AML-193 (cell line): Measurements from ENCODE around the gene SENP6.
A peak's percentile ranks its signal among the peaks of the same experiment; 100 is the strongest.
"Not testable (repeated sequence)": the region's sequence is repeated elsewhere in the genome, so short reads cannot be mapped to it uniquely, and the experiment has no call there.

Experiments
- DNase-seq, 2 experiments: peaks; one replicate each; lab custom pipeline; 2025; lab: John Stamatoyannopoulos, UW

SENP6 gene

DNA sequence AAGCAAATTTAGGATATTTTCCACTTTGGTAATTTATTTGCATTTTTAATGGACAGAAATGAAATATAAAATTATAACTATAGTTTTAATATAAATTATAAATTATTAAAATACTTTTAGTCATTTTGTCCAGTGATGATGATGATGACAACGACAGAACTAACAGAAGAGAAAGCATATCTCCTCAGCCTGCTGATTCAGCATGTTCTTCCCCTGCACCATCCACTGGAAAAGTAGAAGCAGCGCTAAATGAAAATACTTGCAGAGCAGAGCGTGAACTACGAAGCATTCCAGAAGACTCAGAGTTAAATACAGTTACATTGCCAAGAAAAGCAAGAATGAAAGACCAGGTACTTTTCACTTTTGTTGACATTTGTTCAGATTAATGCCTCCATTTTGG is 64.9 kb downstream of the SENP6 start:
- DNase-seq, result no peak

DNA sequence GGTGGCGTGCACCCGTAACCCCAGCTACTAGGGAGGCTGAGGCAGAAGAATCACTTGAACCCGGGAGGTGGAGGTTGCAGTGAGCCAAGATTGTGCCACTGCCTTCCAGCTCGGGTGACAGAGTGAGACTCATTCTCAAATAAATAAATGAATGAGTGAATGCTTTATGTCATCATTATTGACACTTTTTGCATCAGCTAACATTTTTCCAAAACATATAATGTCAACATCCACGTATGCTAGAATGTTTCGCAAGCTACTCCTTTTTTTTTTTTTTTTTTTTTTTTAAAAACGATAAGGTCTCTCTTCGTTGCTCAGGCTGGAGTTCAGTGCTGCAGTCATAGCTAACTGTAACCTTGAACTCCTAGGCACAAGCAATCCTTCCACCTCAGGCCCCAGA is 72.2 kb downstream of the SENP6 start:
- DNase-seq, result no peak

DNA sequence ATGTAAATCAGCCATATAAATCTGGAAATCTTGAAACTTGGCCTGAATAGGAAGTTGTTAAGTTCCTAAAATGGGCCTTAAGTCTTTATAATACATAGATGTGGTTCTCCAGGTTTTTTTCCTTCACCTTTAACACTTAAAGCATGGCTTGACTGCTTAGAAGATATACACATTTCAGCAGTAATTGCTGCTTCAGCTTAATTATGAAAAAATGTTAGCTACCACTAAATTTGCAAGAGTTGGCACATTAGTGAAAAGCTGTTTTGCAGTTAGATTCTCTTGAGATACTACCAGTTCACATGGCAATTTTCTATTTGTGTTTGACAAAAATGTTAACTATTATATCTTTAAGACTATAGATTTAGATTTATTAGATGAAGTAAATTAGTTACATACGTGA is 74.7 kb downstream of the SENP6 start:
- DNase-seq, result no peak

DNA sequence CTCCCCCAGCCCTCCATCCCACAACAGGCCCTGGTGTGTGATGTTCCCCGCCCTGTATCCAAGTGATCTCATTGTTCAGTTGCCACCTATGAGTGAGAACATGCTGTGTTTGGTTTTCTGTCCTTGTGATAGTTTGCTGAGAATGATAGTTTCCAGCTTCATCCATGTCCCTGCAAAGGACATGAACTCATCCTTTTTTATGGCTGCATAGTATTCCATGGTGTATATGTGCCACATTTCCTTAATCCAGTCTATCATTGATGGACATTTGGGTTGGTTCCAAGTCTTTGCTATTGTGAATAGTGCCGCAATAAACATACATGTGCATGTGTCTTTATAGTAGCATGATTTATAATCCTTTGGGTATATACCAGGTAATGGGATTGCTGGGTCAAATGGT is 80.9 kb downstream of the SENP6 start:
- not testable (repeated sequence) for DNase-seq

DNA sequence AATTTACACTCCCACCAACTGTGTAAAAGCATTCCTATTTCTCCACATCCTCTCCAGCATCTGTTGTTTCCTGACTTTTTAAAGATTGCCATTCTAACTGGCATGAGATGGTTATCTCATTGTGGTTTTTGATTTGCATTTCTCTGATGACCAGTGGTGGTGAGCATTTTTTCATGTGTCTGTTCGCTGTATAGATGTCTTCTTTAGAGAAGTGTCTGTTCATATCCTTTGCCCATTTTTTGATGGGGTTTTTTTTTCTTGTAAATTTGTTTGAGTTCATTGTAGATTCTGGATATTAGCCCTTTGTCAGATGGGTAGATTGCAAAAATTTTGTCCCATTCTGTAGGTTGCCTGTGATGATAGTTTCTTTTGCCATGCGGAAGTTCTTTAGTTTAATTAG is 81.3 kb downstream of the SENP6 start:
- DNase-seq, result not testable (repeated sequence)

DNA sequence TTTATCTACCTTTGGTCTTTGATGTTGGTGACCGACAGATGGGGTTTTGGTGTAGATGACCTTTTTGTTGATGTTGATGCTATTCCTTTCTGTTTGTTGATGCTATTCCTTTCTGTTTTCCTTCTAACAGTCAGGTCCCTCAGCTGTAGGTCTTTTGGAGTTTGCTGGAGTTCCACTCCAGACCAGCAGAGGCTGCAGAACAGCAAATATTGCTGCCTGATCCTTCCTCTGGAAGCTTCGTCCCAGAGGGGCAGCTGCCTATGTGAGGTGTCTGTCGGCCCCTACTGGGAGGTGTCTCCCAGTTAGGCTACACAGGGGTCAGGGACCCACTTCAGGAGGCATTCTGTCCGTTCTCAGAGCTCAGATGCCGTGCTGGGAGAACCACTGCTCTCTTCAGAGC is 85.9 kb downstream of the SENP6 start:
- not testable (repeated sequence) for DNase-seq

DNA sequence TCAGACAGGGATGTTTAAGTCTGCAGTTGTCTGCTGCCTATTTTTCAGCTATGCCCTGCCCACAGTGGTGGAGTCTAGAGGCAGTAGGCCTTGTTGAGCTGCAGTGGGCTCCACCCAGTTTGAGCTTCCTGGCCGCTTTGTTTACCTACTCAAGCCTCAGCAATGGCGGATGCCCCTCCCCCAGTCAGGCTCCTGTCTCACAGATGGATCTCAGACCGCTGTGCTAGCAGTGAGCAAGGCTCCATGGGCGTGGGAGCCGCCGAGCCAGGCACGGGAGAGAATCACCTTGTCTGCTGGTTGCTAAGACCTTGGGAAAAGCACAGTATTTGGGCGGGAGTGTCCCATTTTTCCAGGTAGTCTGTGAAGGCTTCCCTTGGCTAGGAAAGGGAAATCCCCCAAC is 86.3 kb downstream of the SENP6 start:
- DNase-seq, result not testable (repeated sequence)

DNA sequence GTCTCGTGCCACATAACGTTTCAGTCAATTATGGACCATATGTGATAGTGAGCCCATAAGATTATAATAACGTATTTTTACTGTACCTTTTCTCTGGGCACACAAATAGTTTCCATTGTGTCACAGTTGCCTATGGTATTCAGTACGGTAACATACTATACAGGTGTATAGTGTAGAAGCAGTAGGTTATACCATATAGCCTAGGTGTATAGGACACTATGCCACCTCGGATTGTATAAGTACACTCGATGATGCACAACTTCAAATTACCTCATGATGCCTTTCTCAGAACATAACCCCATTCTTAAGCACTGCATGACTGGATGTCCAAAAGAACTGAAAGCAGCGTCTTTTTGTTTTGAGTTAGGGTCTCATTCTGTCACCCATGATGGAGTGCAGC is 87.9 kb downstream of the SENP6 start:
- no peak for DNase-seq

DNA sequence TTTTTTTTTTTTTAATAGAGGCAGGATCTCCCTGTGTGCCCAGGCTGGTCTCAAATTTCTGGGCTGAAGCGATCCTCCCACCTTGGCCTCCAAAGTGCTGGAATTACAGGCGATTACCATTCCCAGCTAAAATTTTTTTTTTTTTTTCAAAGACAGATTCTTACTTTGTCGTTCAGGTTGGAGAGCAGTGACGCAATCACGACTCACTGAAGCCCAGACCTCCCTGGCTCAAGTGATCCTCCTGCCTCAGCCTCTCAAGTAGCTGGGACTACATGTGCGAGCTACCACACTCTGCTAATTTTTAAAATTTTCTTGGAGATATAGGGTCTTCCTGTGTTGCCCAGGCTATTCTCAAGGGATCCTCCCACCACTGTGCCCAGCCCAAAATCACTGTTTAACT is 89.3 kb downstream of the SENP6 start:
- no peak for DNase-seq

DNA sequence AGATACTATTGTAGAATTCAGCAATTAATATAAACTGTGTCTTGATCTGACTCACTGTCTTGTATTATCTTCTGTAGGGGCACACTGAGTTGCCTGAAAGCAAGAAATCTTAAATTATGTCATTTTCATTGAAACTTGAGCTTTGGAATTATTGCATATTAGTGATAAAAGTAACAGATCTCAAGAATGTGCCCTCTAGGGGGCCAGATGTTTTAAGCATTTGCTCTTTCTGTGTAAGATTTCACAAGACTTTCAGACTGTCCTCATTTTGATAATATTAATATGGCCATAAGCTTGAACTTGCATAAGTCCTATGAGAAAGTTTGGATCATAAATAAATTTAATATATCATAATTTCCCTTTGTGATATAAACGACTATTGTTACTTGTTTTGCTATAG is 91.9 kb downstream of the SENP6 start:
- DNase-seq, result peak; percentile 32 to 53

DNA sequence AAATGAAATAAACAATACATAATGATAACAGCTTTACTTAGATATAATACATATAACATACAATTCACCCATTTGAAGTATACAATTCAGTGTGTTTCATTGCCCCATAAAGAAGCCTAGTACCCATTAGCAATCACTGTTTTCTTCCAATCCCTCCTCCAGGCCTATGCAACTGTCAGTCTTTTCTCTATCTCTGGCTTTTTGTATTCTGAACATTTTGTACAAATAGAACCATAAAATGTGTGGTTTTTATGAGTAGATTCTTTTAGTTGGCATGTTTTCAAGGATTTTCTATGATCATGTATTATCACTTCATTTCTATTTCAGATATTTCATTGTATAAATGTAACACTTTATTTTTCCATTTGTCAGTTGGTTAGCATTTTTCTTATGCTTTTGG is 92.7 kb downstream of the SENP6 start:
- no peak for DNase-seq

DNA sequence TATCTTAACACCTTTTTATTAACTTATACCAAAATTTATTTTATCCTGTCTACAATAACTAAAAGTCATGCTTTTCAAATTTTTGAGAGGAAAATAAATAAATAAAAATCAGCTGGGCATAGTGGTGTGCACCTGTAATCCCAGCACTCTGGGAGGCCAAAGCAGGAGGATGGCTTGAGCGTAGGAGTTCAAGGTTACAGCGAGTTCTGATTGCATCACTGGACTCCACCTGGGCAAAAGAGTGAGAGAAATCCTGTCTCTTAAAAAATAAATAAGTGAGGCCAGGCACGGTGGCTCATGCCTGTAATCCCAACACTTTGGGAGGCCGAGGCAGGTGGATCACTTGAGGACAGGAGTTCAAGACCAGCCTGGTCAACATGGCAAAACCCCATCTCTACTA is 106.7 kb downstream of the SENP6 start:
- not testable (repeated sequence) for DNase-seq

DNA sequence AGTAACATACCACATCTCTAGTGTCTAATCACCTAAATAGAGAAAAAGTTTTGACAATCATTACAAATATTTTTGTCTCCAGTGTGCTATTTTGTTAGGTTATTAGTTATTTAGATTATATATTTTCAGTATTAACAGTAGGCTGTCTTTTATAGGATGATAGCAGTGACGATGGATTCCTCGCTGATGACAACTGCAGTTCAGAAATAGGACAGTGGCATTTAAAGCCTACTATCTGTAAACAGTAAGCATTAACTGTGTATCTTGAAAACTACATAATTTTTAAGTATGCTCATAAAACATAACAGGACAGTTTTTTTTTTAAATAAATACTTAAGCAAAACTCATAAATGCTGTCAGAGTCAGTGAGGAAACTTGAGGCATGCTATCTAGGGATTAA is 109.5 kb downstream of the SENP6 start:
- DNase-seq, result no peak

DNA sequence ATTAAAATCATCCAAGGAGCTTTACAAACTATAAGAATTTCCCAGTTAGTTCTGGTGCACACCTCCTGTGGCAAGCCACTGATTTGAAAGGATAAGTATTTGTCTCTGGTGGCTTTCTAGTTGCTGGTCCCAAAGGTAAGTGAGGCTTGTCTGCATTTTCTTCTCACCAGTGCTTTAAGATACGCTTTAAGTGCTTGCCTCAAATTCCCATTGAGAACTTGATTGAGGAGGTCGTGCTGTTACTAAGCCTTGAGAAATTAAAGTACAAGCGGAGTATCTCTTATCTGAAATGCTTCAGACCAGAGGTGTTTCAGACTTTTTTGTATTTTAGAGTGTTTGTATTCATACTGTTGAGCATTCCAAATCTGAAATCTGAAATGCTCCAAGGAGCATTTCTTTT is 117.5 kb downstream of the SENP6 start:
- no peak for DNase-seq

DNA sequence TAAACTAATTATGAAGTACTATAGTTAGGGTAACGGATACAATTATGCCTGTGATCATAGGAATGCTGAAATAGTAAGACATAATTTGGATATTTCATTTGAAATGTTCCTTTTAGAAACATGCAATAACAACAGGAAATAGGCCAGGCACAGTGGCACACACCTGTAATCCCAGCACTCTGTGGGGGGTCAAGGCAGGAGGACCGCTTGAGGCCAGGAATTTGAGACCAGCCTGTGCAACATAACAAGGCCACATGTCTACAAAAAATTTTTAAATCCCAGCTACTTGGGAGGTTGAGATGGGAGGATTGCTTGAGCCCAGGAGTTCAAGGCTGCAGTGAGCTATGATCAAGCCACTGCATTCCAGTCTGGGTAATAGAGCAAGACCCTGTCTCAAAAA is 121.7 kb downstream of the SENP6 start:
- no peak for DNase-seq

DNA sequence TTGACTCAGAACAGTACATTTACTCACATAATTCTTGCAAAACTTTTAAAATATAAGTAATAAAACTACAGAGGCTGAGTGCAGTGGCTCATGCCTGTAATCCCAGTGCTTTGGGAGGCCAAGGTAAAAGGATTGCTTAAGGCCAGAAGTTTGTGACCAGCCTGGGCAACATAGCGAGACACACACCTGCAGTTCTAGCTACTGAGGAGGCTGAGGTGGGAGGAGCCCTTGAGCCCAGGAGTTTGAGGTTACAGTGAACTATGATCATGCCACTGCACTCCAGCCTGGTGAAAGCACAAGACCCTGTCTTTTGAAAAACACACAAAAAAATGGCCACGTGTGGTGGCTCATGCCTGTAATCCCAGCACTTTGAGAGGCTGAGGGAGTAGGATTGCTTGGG is 125.5 kb downstream of the SENP6 start:
- no peak for DNase-seq

DNA sequence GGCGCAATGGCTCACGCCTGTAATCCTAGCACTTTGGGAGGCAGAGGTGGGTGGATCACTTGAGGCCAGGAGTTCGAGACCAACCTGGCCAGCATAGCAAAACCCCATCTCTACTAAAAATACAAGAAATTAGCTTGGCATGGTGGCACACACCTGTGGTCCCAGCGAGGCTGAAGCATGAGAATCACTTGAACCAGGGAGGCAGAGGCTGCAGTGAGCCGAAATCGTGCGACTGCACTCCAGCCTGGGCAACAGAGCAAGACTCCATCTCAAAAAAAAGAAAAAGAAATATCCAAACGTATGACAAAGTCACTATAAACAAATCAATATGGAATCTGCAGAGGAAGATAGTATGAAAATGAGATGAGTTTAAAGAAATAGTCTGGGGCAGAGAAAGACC is 129.3 kb downstream of the SENP6 start:
- DNase-seq, result not testable (repeated sequence)

DNA sequence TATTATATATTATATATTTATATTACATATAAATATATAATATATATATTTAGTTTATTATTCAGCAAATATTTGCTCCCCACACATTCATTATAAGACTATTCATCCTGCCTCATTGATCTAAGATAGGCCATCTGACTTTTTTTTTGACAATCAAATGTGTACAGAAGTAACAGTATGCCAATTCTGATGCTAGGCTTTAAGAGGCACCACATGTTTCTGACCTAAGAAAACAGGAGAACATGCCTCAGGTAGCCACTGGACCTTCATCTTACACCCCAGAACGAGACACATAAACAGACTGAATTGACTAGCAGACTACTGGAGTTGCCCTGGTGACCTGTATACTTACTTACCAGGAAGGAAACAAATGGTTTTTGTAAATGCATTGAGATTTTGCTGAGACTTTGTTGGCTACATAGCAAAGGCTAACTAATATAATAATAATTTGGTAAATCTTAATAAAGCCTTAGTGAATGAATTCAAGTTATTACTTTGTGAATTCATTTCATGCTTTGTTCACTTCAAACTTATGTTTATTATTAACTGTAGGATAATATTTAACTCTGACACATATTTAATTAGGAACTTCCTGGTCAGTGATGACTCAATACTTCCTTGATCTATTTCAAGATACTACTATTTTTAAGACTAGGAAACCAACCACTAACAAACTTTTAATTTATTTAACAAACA is 134.0 kb downstream of the SENP6 start:
- peak; percentile 69 to 73 for DNase-seq

DNA sequence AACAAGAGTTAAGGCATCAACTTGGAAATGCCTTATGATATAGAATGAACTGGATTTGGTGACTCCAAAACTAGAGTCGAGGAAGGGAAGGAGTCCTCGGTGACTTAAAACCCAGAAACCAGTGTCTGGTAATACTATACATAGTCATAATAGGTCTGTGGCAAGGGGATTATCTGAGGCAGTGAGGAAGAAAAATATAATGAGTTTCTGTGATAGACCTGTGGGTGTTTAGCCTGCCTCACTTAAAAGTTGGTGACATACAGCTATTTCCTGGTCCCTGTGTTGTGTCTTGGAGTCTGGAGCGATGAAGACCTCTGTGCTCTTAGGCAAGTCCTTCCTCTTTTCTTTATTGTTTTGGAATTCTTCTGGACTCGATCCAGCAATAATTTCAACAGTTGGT is 142.3 kb downstream of the SENP6 start:
- no peak for DNase-seq

DNA sequence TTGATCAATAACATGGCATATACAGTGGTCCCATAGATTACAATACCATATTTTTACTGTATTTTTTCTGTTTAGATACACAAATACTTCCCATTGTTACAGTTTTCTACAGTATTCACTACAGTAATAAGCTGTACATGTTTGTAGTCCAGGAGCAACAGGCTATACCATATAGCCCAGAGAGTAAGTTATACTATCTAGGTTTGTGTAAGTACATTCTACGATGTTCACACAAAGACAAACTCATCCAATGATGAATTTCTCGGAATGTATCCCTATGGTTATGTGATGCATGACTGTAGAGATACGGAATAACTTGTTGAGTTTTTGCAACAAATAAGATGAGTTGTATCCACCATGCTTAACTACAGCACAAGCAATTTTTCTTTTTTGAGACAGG is 143.7 kb downstream of the SENP6 start:
- no peak for DNase-seq

DNA sequence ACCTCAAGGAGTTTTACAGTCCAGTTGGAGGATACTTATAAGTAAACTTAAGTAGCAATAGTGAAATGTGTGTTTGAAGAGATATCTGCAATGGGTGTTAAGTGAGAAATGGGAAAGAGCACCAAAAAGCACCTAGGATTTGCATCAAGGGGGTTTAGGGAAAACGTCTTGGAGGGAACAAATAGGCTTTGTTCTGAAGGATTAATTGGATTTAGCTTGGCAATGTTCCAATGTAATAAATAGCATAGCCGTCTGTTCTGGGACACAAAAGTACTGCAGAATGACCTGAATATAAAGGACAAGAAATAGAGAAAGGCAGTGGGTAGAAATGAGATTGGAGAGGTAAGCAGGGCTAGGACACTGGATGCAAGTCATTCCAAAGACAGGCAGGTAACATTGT is 144.5 kb downstream of the SENP6 start:
- no peak for DNase-seq

DNA sequence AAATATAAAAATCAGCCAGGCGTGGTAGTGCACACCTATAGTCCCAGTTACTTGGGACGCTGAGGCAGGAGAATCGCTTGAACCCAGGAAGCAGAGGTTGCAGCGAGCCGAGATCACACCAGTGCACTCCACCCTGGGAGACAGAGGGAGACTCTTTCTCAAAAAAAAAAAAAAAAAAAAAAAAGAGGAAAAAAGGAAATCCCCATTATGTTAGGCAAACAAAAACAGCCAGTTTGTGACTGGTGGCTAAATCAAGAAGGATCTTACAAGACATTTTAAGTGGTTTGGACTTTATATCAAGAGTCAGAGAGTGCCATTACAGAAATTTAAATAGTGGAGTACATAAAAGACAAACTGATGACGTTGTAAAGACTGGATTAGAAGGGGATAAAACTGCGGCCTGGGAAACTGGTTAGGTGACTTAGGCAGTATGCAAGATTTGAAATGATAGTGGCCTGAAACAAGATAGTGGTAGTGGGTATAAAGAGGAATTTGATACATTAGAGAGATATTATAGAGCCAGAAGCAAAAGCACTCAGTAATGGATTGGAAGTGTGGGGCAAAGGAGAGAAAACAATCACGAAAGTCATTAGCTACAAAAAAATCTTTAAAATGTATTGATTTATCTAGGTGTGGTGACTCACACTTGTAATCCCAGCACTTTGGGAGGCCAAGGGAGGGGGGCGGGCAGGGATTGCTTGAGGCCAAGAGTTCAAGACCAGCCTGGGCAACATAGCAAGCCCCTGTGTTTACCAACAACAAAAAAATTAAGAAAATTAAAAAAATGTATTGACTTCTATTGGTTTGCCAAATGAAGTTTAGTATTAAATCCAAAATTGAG is 145.7 kb downstream of the SENP6 start:
- DNase-seq, result no peak

DNA sequence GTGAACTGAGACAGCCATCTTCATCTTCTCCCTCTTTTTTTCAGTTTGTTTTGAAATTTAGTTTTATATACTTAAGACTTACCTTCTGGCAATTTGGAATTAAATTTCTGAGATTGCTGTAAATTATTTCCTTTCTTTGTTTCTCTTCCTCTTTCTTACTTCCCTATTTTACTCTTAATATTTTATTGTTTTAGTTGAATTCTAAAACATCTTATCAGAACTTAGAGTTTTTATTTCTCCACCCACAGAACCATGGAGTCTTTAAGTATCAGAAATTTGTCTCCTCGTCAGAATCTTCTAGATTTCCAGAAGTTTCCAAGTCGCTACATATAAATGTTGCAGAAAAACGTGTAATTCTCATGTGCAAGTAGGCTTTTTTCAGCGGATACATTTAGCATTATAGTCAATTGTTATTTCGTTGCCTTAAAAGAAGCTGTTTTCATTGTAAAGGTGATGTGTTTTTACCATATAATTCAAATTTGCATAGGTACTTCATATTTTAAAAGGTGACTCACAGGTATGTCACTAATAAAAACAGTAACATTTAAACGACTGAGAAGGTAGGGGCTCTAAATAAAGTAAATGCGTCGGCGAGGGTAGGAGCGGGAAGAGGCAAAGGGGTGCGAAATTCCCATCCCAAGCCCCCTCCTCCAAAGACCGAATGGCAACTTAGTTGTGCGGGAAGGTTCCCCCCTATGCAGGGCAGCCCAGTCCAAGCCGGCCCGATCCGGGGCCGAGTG is 146.5 kb downstream of the SENP6 start:
- DNase-seq, result peak; percentile 21 to 32
